GOT3 (cell line): Measurements from ENCODE around the gene RO60.
A peak's percentile ranks its signal among the peaks of the same experiment; 100 is the strongest.
"Not testable (repeated sequence)": the region's sequence is repeated elsewhere in the genome, so short reads cannot be mapped to it uniquely, and the experiment has no call there.

ENCODE experiments used
- DNase-seq: peaks from one replicate; lab custom pipeline; 2025; ENCODE audit warnings: mixed read lengths; lab: John Stamatoyannopoulos, UW

RO60 gene

GRCh38 chr1:193059282-193060114, at the start of gene RO60, which contains the start of gene UCHL5:
RO60 (plus strand) TSS chr1:193059612; CDS start chr1:193069055, 9,443 bp downstream.
UCHL5 (minus strand) TSS chr1:193059360; CDS start chr1:193059260, 100 bp downstream.
- peak; percentile 82 for DNase-seq

- DNase-seq, result no peak
These were observed 48.0 kb upstream of the RO60 start for GRCh38 chr1:193011406-193011805.

GRCh38 chr1:193013005-193013404, 46.4 kb upstream of the RO60 start:
- no peak for DNase-seq

- DNase-seq, result no peak
These were observed 45.7 kb upstream of the RO60 start for GRCh38 chr1:193013707-193014106.

GRCh38 chr1:193014400-193014799, 45.0 kb upstream of the RO60 start:
- no peak for DNase-seq

GRCh38 chr1:193016788-193017187, 42.6 kb upstream of the RO60 start:
- DNase-seq, result no peak

- DNase-seq, result no peak
These were observed 39.9 kb upstream of the RO60 start for GRCh38 chr1:193019442-193020026.

- DNase-seq, result no peak
These were observed 34.2 kb upstream of the RO60 start for GRCh38 chr1:193025218-193025617.

GRCh38 chr1:193030280-193030679, 29.1 kb upstream of the RO60 start:
- no peak for DNase-seq

- DNase-seq, result no peak
These were observed 28.0 kb upstream of the RO60 start for GRCh38 chr1:193031431-193031830.

- DNase-seq, result not testable (repeated sequence)
These were observed 26.6 kb upstream of the RO60 start for GRCh38 chr1:193032643-193033427.

- DNase-seq, result no peak
These were observed 25.8 kb upstream of the RO60 start for GRCh38 chr1:193033610-193034009.

GRCh38 chr1:193036337-193037047, 22.9 kb upstream of the RO60 start:
- no peak for DNase-seq

GRCh38 chr1:193040011-193040410, 19.4 kb upstream of the RO60 start:
- no peak for DNase-seq

GRCh38 chr1:193042766-193043691, 16.4 kb upstream of the RO60 start:
- no peak for DNase-seq

- DNase-seq, result not testable (repeated sequence)
These were observed 10.5 kb upstream of the RO60 start for GRCh38 chr1:193048913-193049312.

- DNase-seq, result no peak
These were observed 5.2 kb upstream of the RO60 start for GRCh38 chr1:193054169-193054675.

GRCh38 chr1:193058529-193059281, 707 bp upstream of the RO60 start:
- DNase-seq, result no peak

- DNase-seq, result no peak
These were observed 647 bp downstream of the RO60 start for GRCh38 chr1:193060115-193060403.

- no peak for DNase-seq
These were observed 994 bp downstream of the RO60 start for GRCh38 chr1:193060406-193060805.
